HG02763 (cell line): ENCODE results near the gene JPH4.
A peak's percentile ranks its signal among the peaks of the same experiment; 100 is the strongest.

Source experiments
- ATAC-seq: cut with Tn5 transposase; IDR thresholded peaks from one replicate; pipeline ENCODE4 v1.9.1; 2021; ENCODE audit warnings: mild to moderate bottlenecking, moderate library complexity; ENCODE audit not compliant: unreplicated experiment

The JPH4 gene

GRCh38 chr14:23580152-23580926 is 1.7 kb upstream of the JPH4 start:
- ATAC-seq, result no peak

- ATAC-seq, result no peak
These were observed 1.1 kb upstream of the JPH4 start for GRCh38 chr14:23579739-23580138.

GRCh38 chr14:23579311-23579630 is 681 bp upstream of the JPH4 start:
- no peak for ATAC-seq

- ATAC-seq, result no peak
These were observed 739 bp downstream of the JPH4 start for GRCh38 chr14:23577710-23578392.

GRCh38 chr14:23577004-23577681 is 1.4 kb downstream of the JPH4 start:
- no peak for ATAC-seq

- no peak for ATAC-seq
These were observed 5.1 kb downstream of the JPH4 start for GRCh38 chr14:23573384-23574015.

- no peak for ATAC-seq
These were observed 5.8 kb downstream of the JPH4 start for GRCh38 chr14:23572836-23573235.

- ATAC-seq, result no peak
These were observed 6.1 kb downstream of the JPH4 start for GRCh38 chr14:23572524-23572828.

- ATAC-seq, result no peak
These were observed 6.7 kb downstream of the JPH4 start for GRCh38 chr14:23571701-23572523.

GRCh38 chr14:23570806-23571483 is 7.6 kb downstream of the JPH4 start:
- ATAC-seq, result no peak

GRCh38 chr14:23569443-23570151 is 9.0 kb downstream of the JPH4 start:
- ATAC-seq, result no peak

- ATAC-seq, result no peak
These were observed 9.8 kb downstream of the JPH4 start for GRCh38 chr14:23568600-23569331.

GRCh38 chr14:23568021-23568599 is 10.5 kb downstream of the JPH4 start:
- no peak for ATAC-seq

GRCh38 chr14:23567186-23568020 is 11.2 kb downstream of the JPH4 start, which contains the start of gene AP1G2:
AP1G2 (minus strand) TSS chr14:23567791; CDS start chr14:23567314, 477 bp downstream.
- peak; percentile 92 for ATAC-seq

- no peak for ATAC-seq
These were observed 11.8 kb downstream of the JPH4 start for GRCh38 chr14:23566778-23567185.

GRCh38 chr14:23566112-23566777 is 12.3 kb downstream of the JPH4 start:
- ATAC-seq, result no peak

GRCh38 chr14:23565626-23566025 is 13.0 kb downstream of the JPH4 start:
- no peak for ATAC-seq
